ENCODE measurements around the gene IQSEC2. TPM values are rescaled to one million over a fixed set of nuclear protein-coding genes. Genes with fewer than 3 reads are reported as not detected.

IQSEC2 gene
- polyA plus RNA-seq, 1 experiment: 13.5 TPM

DNA sequence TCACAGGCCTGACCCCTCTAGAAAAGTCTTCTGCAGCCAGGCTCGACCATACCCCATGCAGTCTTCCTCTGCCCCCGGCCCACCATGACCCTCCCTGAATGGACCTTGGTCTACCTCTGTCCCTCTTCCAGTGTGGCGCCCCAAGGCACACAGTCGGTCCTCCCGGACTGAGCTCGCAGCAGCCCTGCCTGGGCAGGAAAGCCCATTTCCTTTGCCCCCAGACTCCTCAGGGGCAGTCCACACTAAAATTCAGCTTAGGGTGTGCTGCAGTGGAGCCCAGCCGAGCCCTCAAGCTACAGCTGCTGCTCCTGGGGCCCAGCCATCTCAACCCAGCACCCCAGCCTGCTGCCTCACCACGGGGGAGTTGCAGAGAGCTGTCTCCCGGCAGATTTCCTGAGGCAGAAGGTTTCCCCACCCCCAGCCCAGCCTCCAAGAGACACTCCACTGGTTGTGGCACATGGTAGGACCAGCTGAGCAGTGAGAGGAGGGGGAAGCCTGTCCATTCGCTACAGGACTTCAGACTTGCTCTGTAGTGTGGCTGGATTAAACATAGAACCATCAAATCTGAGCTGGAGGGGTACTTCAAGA lies 37.5 kb upstream of the IQSEC2 start:
- TF ChIP-seq, protein P1, sequence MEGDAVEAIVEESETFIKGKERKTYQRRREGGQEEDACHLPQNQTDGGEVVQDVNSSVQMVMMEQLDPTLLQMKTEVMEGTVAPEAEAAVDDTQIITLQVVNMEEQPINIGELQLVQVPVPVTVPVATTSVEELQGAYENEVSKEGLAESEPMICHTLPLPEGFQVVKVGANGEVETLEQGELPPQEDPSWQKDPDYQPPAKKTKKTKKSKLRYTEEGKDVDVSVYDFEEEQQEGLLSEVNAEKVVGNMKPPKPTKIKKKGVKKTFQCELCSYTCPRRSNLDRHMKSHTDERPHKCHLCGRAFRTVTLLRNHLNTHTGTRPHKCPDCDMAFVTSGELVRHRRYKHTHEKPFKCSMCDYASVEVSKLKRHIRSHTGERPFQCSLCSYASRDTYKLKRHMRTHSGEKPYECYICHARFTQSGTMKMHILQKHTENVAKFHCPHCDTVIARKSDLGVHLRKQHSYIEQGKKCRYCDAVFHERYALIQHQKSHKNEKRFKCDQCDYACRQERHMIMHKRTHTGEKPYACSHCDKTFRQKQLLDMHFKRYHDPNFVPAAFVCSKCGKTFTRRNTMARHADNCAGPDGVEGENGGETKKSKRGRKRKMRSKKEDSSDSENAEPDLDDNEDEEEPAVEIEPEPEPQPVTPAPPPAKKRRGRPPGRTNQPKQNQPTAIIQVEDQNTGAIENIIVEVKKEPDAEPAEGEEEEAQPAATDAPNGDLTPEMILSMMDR (IDR thresholded peaks at IDR 0.05; ENCODE audit: insufficient read depth, low read depth, low read length): no peak
- H3K27me3 ChIP-seq (ENCODE audit: control insufficient read depth, insufficient read depth, low read length): peaks cover 23% of the 10 kb centered on the region
- H3K36me3 ChIP-seq (ENCODE audit: control insufficient read depth, insufficient read depth, low read length): no peaks in the 10 kb centered on the region
- CTCF ChIA-PET: interaction anchor here (1.0 to 5.1 kb wide), 12 partner anchors 9 to 180 kb away, joined by 3 to 54 read pairs (median 10); no protein-coding TSS in a partner anchor
- no peak overlapping the region for H3K4me3 ChIP-seq (ENCODE audit: low read depth, low read length)
- POLR2A ChIA-PET: no interaction called here
- DNase-seq (ENCODE audit: low read depth): no peak

DNA sequence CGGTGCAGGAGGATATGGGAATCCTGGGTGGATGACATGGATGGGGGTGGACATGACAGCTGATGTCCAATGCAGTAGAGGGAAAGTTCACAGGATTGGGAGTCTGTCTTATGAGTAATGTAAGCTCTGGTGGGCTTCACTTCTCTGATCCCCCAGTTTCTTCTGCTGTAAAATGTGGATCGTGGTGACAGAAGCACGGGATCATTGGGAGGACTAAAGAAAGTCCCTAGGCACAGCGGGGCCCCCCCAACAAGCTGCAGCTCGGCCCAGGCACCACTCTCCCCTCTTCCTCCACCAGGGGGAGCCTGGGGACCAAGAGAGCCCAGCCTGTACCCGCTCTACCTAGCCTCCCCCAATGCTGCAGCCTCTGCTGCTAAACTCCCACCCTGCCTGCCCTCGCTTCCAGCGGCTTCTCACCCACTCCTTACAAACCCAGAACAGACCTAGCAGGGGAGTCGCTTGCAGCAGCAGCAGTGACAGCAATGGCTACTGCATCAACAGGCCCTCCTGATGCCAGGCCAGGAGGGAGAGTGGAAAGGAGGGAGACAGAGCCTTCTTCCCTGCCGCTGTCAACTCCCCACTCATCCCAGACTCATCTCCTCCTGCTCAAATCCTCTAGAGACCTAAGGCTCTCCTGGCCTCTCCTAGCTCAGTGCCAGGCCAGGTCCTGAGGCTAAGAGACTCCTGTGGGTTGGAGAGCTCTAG lies 36.1 kb upstream of the IQSEC2 start:
- ChIA-PET POLR2A (no interaction called here), CTCF (interaction anchor here (0.6 to 5.1 kb wide), 21 partner anchors 9 to 233 kb away, joined by 3 to 54 read pairs (median 4); no protein-coding TSS in a partner anchor)
- H3K4me3 ChIP-seq (ENCODE audit: low read depth, low read length): no peak overlapping the region
- H3K36me3 ChIP-seq (ENCODE audit: control insufficient read depth, insufficient read depth, low read length): no peaks in the 10 kb centered on the region
- TF ChIP-seq, protein P1 (IDR thresholded peaks at IDR 0.05; ENCODE audit: insufficient read depth, low read depth, low read length): peak; percentile 81
- DNase-seq (ENCODE audit: low read depth): no peak
- H3K27me3 ChIP-seq (ENCODE audit: control insufficient read depth, insufficient read depth, low read length): peaks cover 18% of the 10 kb centered on the region

DNA sequence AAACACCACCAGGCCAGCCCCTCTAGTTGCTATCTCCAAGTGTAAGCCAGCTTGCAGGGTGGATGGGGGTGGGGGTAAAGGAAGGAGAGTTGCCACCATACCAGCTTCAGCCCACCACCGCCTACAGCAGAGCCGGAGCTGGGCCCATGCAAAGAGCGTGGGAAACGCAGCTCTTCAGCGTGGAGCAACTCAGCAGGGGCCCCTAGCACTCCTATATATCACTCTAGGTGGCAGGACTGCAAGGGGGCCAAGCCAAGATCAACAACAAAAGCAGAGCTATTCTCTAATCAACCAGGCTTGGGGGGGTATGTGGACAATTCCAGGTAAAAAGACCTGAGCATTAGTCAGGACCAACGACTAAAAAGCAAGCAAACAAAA lies 35.5 kb upstream of the IQSEC2 start:
- POLR2A ChIA-PET: no interaction called here

GRCh38 chrX:53316111-53316859 lies 34.9 kb upstream of the IQSEC2 start:
- no peak for DNase-seq (ENCODE audit: low read depth)
- POLR2A ChIA-PET: no interaction called here
- H3K36me3 ChIP-seq (ENCODE audit: control insufficient read depth, insufficient read depth, low read length): no peaks in the 10 kb centered on the region
- no peak overlapping the region for H3K4me3 ChIP-seq (ENCODE audit: low read depth, low read length)
- TF ChIP-seq, protein P1 (IDR thresholded peaks at IDR 0.05; ENCODE audit: insufficient read depth, low read depth, low read length): no peak
- CTCF ChIA-PET: interaction anchor here (0.8 to 5.1 kb wide), 14 partner anchors 10 to 166 kb away, joined by 3 to 54 read pairs (median 8); no protein-coding TSS in a partner anchor
- H3K27me3 ChIP-seq (ENCODE audit: control insufficient read depth, insufficient read depth, low read length): peaks cover 10% of the 10 kb centered on the region

More for the DNA sequence above, 35.5 kb upstream of the IQSEC2 start:
- DNase-seq (ENCODE audit: low read depth): no peak
- TF ChIP-seq, protein P1 (IDR thresholded peaks at IDR 0.05; ENCODE audit: insufficient read depth, low read depth, low read length): no peak
- CTCF ChIA-PET: interaction anchor here (0.6 to 5.1 kb wide), 17 partner anchors 9 to 165 kb away, joined by 3 to 54 read pairs (median 6); no protein-coding TSS in a partner anchor
- H3K27me3 ChIP-seq (ENCODE audit: control insufficient read depth, insufficient read depth, low read length): peaks cover 15% of the 10 kb centered on the region
- H3K36me3 ChIP-seq (ENCODE audit: control insufficient read depth, insufficient read depth, low read length): no peaks in the 10 kb centered on the region
- H3K4me3 ChIP-seq (ENCODE audit: low read depth, low read length): no peak overlapping the region

GRCh38 chrX:53313728-53314105 lies 32.3 kb upstream of the IQSEC2 start:
- ChIA-PET POLR2A (no interaction called here), CTCF (interaction anchor here (0.7 to 3.0 kb wide), 24 partner anchors 10 to 1482 kb away, joined by 3 to 28 read pairs (median 5); partner anchors contain the start of genes RIBC1 and SMC1A)
- Histone ChIP-seq H3K27me3 (ENCODE audit: control insufficient read depth, insufficient read depth, low read length) (peaks cover 3% of the 10 kb centered on the region; the same call in 1 of the 2 replicates), H3K4me3 (ENCODE audit: low read depth, low read length) (no peak overlapping the region), H3K36me3 (ENCODE audit: control insufficient read depth, insufficient read depth, low read length) (no peaks in the 10 kb centered on the region)
- no peak for DNase-seq (ENCODE audit: low read depth)
- TF ChIP-seq, protein P1 (IDR thresholded peaks at IDR 0.05; ENCODE audit: insufficient read depth, low read depth, low read length): no peak
